Progenitor cell of endocrine pancreas (in vitro differentiated cells): ENCODE data around the gene FRMD4A. TPM values are rescaled to one million over a fixed set of nuclear protein-coding genes. Genes with fewer than 3 reads are reported as not detected.
A peak's percentile ranks its signal among the peaks of the same experiment; 100 is the strongest.

Source experiments
- DNase-seq: peaks from one replicate; pipeline ENCODE4 v3.0.0; 2021; ENCODE audit warnings: low spot score; ENCODE audit not compliant: unreplicated experiment
- H3K27ac Mint-ChIP-seq: 2 replicates; pipeline ENCODE4 v1.8.0; 2021; ENCODE audit warnings: mild to moderate bottlenecking, moderate library complexity, mixed read lengths
- H3K27me3 Mint-ChIP-seq: 2 replicates; pipeline ENCODE4 v1.8.0; 2021; ENCODE audit warnings: mixed read lengths
- H3K36me3 Mint-ChIP-seq: 2 replicates; pipeline ENCODE4 v1.8.0; 2022; ENCODE audit warnings: mixed read lengths; ENCODE audit not compliant: insufficient read depth
- H3K4me1 Mint-ChIP-seq: 2 replicates; pipeline ENCODE4 v1.8.0; 2021; ENCODE audit warnings: low read depth, mixed read lengths
- H3K4me3 Mint-ChIP-seq: 2 replicates; pipeline ENCODE4 v1.8.0; 2021; ENCODE audit warnings: low read depth, mild to moderate bottlenecking, moderate library complexity, mixed read lengths
- H3K9me3 Mint-ChIP-seq: 2 replicates; pipeline ENCODE4 v1.8.0; 2021; ENCODE audit warnings: low read depth, mixed read lengths
- total RNA-seq: library from RNA; stranded (reverse); gene quantifications from 2 replicates; pipeline ENCODE4 v1.2.1, GENCODE V29; 2021
- TF ChIP-seq, protein P1 (sequence below): fragments of 200-600 bp; sonication (generic); IDR thresholded peaks from one replicate; pipeline ENCODE4 v1.5.0; 2021; ENCODE audit warnings: antibody characterized with exemption, mild to moderate bottlenecking; ENCODE audit not compliant: unreplicated experiment

FRMD4A gene
- total RNA-seq, 1 donor from 2014 or later, result 42.2 TPM

- DNase-seq, result no peak
- Mint-ChIP-seq H3K27ac (no peak overlapping the region), H3K4me1 (peaks cover 38% of the 10 kb centered on the region), H3K4me3 (no peak overlapping the region), H3K36me3 (peaks cover 31% of the 10 kb centered on the region), H3K27me3 (peaks cover 53% of the 10 kb centered on the region), H3K9me3 (no peaks in the 10 kb centered on the region)
- TF ChIP-seq, protein P1, sequence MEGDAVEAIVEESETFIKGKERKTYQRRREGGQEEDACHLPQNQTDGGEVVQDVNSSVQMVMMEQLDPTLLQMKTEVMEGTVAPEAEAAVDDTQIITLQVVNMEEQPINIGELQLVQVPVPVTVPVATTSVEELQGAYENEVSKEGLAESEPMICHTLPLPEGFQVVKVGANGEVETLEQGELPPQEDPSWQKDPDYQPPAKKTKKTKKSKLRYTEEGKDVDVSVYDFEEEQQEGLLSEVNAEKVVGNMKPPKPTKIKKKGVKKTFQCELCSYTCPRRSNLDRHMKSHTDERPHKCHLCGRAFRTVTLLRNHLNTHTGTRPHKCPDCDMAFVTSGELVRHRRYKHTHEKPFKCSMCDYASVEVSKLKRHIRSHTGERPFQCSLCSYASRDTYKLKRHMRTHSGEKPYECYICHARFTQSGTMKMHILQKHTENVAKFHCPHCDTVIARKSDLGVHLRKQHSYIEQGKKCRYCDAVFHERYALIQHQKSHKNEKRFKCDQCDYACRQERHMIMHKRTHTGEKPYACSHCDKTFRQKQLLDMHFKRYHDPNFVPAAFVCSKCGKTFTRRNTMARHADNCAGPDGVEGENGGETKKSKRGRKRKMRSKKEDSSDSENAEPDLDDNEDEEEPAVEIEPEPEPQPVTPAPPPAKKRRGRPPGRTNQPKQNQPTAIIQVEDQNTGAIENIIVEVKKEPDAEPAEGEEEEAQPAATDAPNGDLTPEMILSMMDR, result no peak
These were observed 646.4 kb downstream of the FRMD4A start for GRCh38 chr10:13684252-13684791.

DNA sequence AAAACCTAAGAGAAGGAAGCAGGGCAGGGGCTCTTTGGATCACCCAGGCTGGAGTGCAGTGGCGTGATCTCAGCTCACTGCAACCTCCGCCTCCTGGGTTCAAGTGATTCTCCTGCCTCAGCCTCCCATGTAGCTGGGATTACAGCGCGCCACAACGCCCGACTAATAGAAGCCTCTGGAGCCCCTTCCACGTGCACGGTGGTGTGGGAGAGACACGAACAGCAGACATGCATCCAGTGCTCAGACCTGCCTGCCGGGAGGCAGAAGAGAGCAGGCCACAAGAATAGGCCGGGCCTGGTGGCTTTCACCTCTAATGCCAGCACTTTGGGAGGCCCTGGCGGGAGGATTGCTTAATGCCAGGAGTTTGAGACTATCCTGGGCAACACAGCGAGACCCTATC lies 647.7 kb downstream of the FRMD4A start:
- no peak overlapping the region for H3K27ac Mint-ChIP-seq
- H3K9me3 Mint-ChIP-seq, result no peaks in the 10 kb centered on the region
- TF ChIP-seq, protein P1, result no peak
- peaks cover 55% of the 10 kb centered on the region for H3K27me3 Mint-ChIP-seq
- H3K36me3 Mint-ChIP-seq, result peaks cover 29% of the 10 kb centered on the region
- peaks cover 41% of the 10 kb centered on the region for H3K4me1 Mint-ChIP-seq
- H3K4me3 Mint-ChIP-seq, result no peak overlapping the region
- no peak for DNase-seq

- H3K9me3 Mint-ChIP-seq, result no peaks in the 10 kb centered on the region
- no peak for DNase-seq
- TF ChIP-seq, protein P1, result no peak
- peaks cover 33% of the 10 kb centered on the region for H3K36me3 Mint-ChIP-seq
- peak overlapping the region; percentile 76 for H3K27ac Mint-ChIP-seq
- peaks cover 43% of the 10 kb centered on the region for H3K4me1 Mint-ChIP-seq
- no peak overlapping the region for H3K4me3 Mint-ChIP-seq
- peaks cover 59% of the 10 kb centered on the region for H3K27me3 Mint-ChIP-seq
These were observed 648.8 kb downstream of the FRMD4A start for GRCh38 chr10:13681960-13682359.

- Mint-ChIP-seq H3K9me3 (no peaks in the 10 kb centered on the region), H3K27ac (peak overlapping the region; percentile 76), H3K27me3 (peaks cover 59% of the 10 kb centered on the region), H3K4me3 (no peak overlapping the region), H3K36me3 (peaks cover 33% of the 10 kb centered on the region), H3K4me1 (peaks cover 40% of the 10 kb centered on the region)
- DNase-seq, result no peak
- TF ChIP-seq, protein P1, result no peak
These were observed 649.2 kb downstream of the FRMD4A start for GRCh38 chr10:13681528-13681927.

GRCh38 chr10:13681095-13681494 lies 649.6 kb downstream of the FRMD4A start:
- no peaks in the 10 kb centered on the region for H3K9me3 Mint-ChIP-seq
- H3K4me1 Mint-ChIP-seq, result peaks cover 36% of the 10 kb centered on the region
- H3K27me3 Mint-ChIP-seq, result peaks cover 56% of the 10 kb centered on the region
- TF ChIP-seq, protein P1, result no peak
- no peak for DNase-seq
- H3K4me3 Mint-ChIP-seq, result peak overlapping the region; percentile 3
- H3K27ac Mint-ChIP-seq, result peak overlapping the region; percentile 25
- H3K36me3 Mint-ChIP-seq, result peaks cover 32% of the 10 kb centered on the region
